ENCODE results near the gene PTX4.

PTX4 gene

GRCh38 chr16:1450218-1450617 lies 38.5 kb downstream of the PTX4 start:
- no peak for TF ChIP-seq CTCF (IDR thresholded peaks at IDR 0.05; ENCODE audit: extremely low read depth, insufficient read depth, missing control alignments)
- no peak for DNase-seq (ENCODE audit: low spot score)
- in situ Hi-C loops (cut with MboI; ENCODE audit: low pct_unique_long_range_greater_than_20kb, low sequenced_read_pairs, unreplicated experiment) = no loop called here

GRCh38 chr16:1449201-1449788 lies 39.4 kb downstream of the PTX4 start:
- DNase-seq (ENCODE audit: low spot score) = no peak
- no peak for TF ChIP-seq CTCF (IDR thresholded peaks at IDR 0.05; ENCODE audit: extremely low read depth, insufficient read depth, missing control alignments)
- in situ Hi-C loops (cut with MboI; ENCODE audit: low pct_unique_long_range_greater_than_20kb, low sequenced_read_pairs, unreplicated experiment) = no loop called here

GRCh38 chr16:1448536-1449116 lies 40.1 kb downstream of the PTX4 start:
- no peak for TF ChIP-seq CTCF (IDR thresholded peaks at IDR 0.05; ENCODE audit: extremely low read depth, insufficient read depth, missing control alignments)
- in situ Hi-C loops (cut with MboI; ENCODE audit: low pct_unique_long_range_greater_than_20kb, low sequenced_read_pairs, unreplicated experiment) = no loop called here
- no peak for DNase-seq (ENCODE audit: low spot score)

GRCh38 chr16:1447965-1448364 lies 40.8 kb downstream of the PTX4 start:
- no peak for DNase-seq (ENCODE audit: low spot score)
- TF ChIP-seq CTCF (IDR thresholded peaks at IDR 0.05; ENCODE audit: extremely low read depth, insufficient read depth, missing control alignments) = no peak
- in situ Hi-C loops (cut with MboI; ENCODE audit: low pct_unique_long_range_greater_than_20kb, low sequenced_read_pairs, unreplicated experiment) = no loop called here

- in situ Hi-C loops (cut with MboI; ENCODE audit: low pct_unique_long_range_greater_than_20kb, low sequenced_read_pairs, unreplicated experiment) = no loop called here
- DNase-seq (ENCODE audit: low spot score) = no peak
- no peak for TF ChIP-seq CTCF (IDR thresholded peaks at IDR 0.05; ENCODE audit: extremely low read depth, insufficient read depth, missing control alignments)
Observed at GRCh38 chr16:1446296-1447080, 42.3 kb downstream of the PTX4 start.

GRCh38 chr16:1445518-1446203 lies 43.1 kb downstream of the PTX4 start:
- no peak for TF ChIP-seq CTCF (IDR thresholded peaks at IDR 0.05; ENCODE audit: extremely low read depth, insufficient read depth, missing control alignments)

More at GRCh38 chr16:1445518-1446203, 43.1 kb downstream of the PTX4 start:
- in situ Hi-C loops (cut with MboI; ENCODE audit: low pct_unique_long_range_greater_than_20kb, low sequenced_read_pairs, unreplicated experiment) = no loop called here
- no peak for DNase-seq (ENCODE audit: low spot score)

Data from GM13977 (cell line).